Kidney epithelial cell (primary cell): Measurements from ENCODE around the gene PPP3CA. TPM values are rescaled to one million over a fixed set of nuclear protein-coding genes. Genes with fewer than 3 reads are reported as not detected.

Experiments
- DNase-seq: peaks from one replicate; pipeline ENCODE4 v3.0.0-alpha.2; 2010; ENCODE audit warnings: low read depth
- H3K27me3 ChIP-seq: 2 replicates; pipeline ENCODE4 v1.6.0; 2011; ENCODE audit warnings: low read length; ENCODE audit not compliant: control insufficient read depth, insufficient read depth
- H3K36me3 ChIP-seq: 2 replicates; pipeline ENCODE4 v1.5.1; 2011; ENCODE audit warnings: low read length; ENCODE audit not compliant: control insufficient read depth, insufficient read depth
- H3K4me3 ChIP-seq: 2 replicates; pipeline ENCODE4 v1.5.1; 2011; ENCODE audit warnings: low read depth, mild to moderate bottlenecking, control low read depth, low read length
- CTCF ChIP-seq: IDR thresholded peaks from 2 replicates; pipeline ENCODE4 v1.5.1; 2011; ENCODE audit warnings: mild to moderate bottlenecking, moderate library complexity, low read length, control low read depth, inconsistent platforms; ENCODE audit not compliant: insufficient read depth, poor library complexity, severe bottlenecking
- total RNA-seq: library from RNA; depleted of rRNA; stranded (reverse); fragments of >200 nt; gene quantifications from 2 replicates; pipeline ENCODE4 v1.2.3, GENCODE V29; 2015

Gene PPP3CA
- total RNA-seq, 1 donor from 2014 or later: 26.5 TPM

GRCh38 chr4:101264993-101265815 is 82.1 kb downstream of the PPP3CA start:
- no peaks in the 10 kb centered on the region for H3K36me3 ChIP-seq
- H3K27me3 ChIP-seq: no peaks in the 10 kb centered on the region
- DNase-seq: no peak
- TF ChIP-seq CTCF: no peak
- no peak overlapping the region for H3K4me3 ChIP-seq

- no peaks in the 10 kb centered on the region for H3K27me3 ChIP-seq
- TF ChIP-seq CTCF: no peak
- no peak overlapping the region for H3K4me3 ChIP-seq
- no peak for DNase-seq
- no peaks in the 10 kb centered on the region for H3K36me3 ChIP-seq
Measured at GRCh38 chr4:101264512-101264911, 82.8 kb downstream of the PPP3CA start.

- H3K36me3 ChIP-seq: no peaks in the 10 kb centered on the region
- no peaks in the 10 kb centered on the region for H3K27me3 ChIP-seq
- no peak overlapping the region for H3K4me3 ChIP-seq
- no peak for TF ChIP-seq CTCF
- DNase-seq: no peak
Measured at GRCh38 chr4:101262683-101263082, 84.6 kb downstream of the PPP3CA start.

GRCh38 chr4:101259876-101260275 is 87.5 kb downstream of the PPP3CA start:
- no peak for TF ChIP-seq CTCF
- DNase-seq: no peak
- no peaks in the 10 kb centered on the region for H3K27me3 ChIP-seq
- no peak overlapping the region for H3K4me3 ChIP-seq
- no peaks in the 10 kb centered on the region for H3K36me3 ChIP-seq

GRCh38 chr4:101258883-101259282 is 88.4 kb downstream of the PPP3CA start:
- Histone ChIP-seq H3K36me3 (no peaks in the 10 kb centered on the region), H3K27me3 (no peaks in the 10 kb centered on the region), H3K4me3 (no peak overlapping the region)
- no peak for TF ChIP-seq CTCF
- no peak for DNase-seq

GRCh38 chr4:101256222-101256621 is 91.1 kb downstream of the PPP3CA start:
- no peaks in the 10 kb centered on the region for H3K36me3 ChIP-seq
- no peak for TF ChIP-seq CTCF
- DNase-seq: no peak
- no peaks in the 10 kb centered on the region for H3K27me3 ChIP-seq
- no peak overlapping the region for H3K4me3 ChIP-seq
